ENCODE measurements around the gene TNFRSF25.

TNFRSF25 gene

DNA sequence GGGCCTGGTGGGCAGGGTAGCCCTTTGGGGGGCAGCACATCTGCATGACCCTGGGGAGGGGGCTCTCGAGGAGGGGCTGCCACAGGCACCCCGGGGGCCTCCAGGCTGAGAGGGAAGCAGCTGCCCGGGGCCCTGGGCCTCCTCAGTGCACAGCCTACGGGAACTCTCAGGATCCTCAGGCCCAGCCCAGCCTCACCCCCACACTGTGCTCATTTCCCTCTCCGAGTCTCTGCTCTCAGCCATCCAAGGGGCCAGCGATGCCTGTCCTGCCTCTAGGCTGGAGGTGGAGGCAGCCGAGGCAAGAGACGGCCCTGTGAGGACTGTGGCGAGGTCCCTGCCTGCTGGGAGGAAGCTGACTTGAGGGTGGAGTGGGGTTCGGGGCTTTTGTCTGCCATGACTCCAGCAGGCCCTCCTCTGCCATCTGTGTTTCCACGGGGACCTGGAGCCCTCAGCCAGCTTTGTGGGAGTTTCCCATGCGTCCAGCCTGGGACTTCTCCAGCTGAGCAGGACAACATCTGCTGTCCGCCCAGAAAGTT is 32.7 kb upstream of the TNFRSF25 start:
- Histone ChIP-seq H3K27me3 (ENCODE audit: insufficient read depth, poor library complexity, severe bottlenecking) (peaks cover 44% of the 10 kb centered on the region), H3K4me3 (replicated peaks; ENCODE audit: insufficient read depth, low read length) (no peak overlapping the region), H3K27ac (replicated peaks) (no peak overlapping the region)
- TF ChIP-seq SPI1 (IDR thresholded peaks at IDR 0.05; ENCODE audit: borderline replicate concordance, low read depth): no peak
- TF ChIP-seq, protein P1, sequence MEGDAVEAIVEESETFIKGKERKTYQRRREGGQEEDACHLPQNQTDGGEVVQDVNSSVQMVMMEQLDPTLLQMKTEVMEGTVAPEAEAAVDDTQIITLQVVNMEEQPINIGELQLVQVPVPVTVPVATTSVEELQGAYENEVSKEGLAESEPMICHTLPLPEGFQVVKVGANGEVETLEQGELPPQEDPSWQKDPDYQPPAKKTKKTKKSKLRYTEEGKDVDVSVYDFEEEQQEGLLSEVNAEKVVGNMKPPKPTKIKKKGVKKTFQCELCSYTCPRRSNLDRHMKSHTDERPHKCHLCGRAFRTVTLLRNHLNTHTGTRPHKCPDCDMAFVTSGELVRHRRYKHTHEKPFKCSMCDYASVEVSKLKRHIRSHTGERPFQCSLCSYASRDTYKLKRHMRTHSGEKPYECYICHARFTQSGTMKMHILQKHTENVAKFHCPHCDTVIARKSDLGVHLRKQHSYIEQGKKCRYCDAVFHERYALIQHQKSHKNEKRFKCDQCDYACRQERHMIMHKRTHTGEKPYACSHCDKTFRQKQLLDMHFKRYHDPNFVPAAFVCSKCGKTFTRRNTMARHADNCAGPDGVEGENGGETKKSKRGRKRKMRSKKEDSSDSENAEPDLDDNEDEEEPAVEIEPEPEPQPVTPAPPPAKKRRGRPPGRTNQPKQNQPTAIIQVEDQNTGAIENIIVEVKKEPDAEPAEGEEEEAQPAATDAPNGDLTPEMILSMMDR (IDR thresholded peaks at IDR 0.05; ENCODE audit: insufficient read depth, low read length): no peak
- TF ChIP-seq, protein P2, sequence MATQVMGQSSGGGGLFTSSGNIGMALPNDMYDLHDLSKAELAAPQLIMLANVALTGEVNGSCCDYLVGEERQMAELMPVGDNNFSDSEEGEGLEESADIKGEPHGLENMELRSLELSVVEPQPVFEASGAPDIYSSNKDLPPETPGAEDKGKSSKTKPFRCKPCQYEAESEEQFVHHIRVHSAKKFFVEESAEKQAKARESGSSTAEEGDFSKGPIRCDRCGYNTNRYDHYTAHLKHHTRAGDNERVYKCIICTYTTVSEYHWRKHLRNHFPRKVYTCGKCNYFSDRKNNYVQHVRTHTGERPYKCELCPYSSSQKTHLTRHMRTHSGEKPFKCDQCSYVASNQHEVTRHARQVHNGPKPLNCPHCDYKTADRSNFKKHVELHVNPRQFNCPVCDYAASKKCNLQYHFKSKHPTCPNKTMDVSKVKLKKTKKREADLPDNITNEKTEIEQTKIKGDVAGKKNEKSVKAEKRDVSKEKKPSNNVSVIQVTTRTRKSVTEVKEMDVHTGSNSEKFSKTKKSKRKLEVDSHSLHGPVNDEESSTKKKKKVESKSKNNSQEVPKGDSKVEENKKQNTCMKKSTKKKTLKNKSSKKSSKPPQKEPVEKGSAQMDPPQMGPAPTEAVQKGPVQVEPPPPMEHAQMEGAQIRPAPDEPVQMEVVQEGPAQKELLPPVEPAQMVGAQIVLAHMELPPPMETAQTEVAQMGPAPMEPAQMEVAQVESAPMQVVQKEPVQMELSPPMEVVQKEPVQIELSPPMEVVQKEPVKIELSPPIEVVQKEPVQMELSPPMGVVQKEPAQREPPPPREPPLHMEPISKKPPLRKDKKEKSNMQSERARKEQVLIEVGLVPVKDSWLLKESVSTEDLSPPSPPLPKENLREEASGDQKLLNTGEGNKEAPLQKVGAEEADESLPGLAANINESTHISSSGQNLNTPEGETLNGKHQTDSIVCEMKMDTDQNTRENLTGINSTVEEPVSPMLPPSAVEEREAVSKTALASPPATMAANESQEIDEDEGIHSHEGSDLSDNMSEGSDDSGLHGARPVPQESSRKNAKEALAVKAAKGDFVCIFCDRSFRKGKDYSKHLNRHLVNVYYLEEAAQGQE (IDR thresholded peaks at IDR 0.05; ENCODE audit: insufficient replicate concordance, low read depth): no peak
- TF ChIP-seq GABPA (IDR thresholded peaks at IDR 0.05; ENCODE audit: low read depth): no peak
- TF ChIP-seq POLR2AphosphoS5 (IDR thresholded peaks at IDR 0.05; ENCODE audit: low read depth): no peak
- no peak for DNase-seq (ENCODE audit: low read depth in 1 of 2, low spot score in 1 of 2)

DNA sequence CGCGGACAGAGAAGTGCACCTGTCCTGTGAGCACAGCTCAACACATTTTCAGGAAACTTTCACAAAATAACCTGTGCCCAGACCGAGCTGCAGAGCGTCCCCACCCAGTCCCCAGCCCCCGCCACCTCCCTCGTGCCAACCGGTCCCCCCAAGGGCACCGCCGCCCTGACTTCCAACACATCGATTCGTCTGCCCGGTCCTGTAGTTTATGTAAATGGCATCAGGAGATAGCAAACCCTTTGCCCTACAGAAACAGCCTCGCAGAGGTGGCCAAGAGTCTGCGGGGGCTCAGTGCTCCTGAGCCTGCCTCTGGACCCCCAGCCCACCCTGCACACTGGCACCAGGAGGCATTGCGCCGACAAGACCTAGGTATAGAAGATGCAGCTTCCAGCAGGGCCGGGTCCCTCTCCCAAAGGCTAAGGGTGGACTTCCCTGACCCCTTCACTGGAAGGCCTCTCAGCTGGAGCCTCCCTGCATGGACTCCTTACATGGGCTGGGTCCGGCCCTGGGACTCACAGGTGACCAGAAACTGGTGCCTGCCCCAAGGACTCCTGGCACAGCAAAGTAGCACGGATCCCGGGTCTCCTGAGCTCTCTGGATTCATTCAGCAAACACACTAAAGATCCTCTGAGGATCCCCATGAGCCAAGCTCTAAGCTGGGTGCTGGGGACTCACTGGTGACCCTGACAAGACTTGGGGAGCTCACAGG is 32.0 kb upstream of the TNFRSF25 start:
- Histone ChIP-seq H3K27me3 (ENCODE audit: insufficient read depth, poor library complexity, severe bottlenecking) (peaks cover 49% of the 10 kb centered on the region), H3K27ac (replicated peaks) (no peak overlapping the region), H3K4me3 (replicated peaks; ENCODE audit: insufficient read depth, low read length) (no peak overlapping the region)
- no peak for TF ChIP-seq SPI1 (IDR thresholded peaks at IDR 0.05; ENCODE audit: borderline replicate concordance, low read depth)
- TF ChIP-seq GABPA (IDR thresholded peaks at IDR 0.05; ENCODE audit: low read depth): no peak
- no peak for DNase-seq (ENCODE audit: low read depth in 1 of 2, low spot score in 1 of 2)

DNA sequence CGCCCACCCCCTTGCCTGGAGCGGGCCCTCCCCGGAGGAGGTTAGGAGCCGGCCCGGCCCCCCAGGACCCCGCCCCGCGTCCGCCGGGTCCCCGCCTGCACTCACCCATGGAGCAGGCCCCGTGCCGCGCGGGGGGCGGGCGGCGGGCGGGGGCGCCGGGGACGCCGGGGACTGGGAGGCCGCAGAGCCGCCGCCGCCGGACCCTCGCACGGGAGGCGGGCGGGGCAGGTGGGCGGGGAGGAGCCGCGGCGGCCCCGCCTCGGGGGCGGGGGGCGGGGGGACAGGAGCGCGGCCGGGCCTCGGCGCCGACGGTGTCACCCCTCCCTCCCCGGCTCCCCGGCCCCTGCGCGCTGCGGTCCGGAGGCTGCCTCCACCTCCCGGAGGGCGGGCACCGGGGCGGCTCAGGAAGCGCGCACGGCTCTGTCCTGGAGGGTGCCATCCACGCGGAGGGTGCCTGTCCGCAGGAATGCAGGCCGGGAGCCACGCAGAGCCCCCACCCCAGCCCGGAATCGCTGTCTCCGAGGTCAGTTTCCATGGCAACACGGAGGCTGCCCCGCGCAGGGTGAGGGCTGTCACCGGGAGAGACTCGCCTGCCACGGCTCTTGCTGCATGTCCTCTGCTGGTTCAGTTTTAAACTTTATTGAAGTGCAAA is 31.4 kb upstream of the TNFRSF25 start:
- Histone ChIP-seq H3K27ac (replicated peaks) (no peak overlapping the region), H3K27me3 (ENCODE audit: insufficient read depth, poor library complexity, severe bottlenecking) (peaks cover 51% of the 10 kb centered on the region), H3K4me3 (replicated peaks; ENCODE audit: insufficient read depth, low read length) (no peak overlapping the region; the same call in 1 of the 2 replicates)
- DNase-seq (ENCODE audit: low read depth in 1 of 2, low spot score in 1 of 2): peak in 1 of 2 experiments; percentile 18
- TF ChIP-seq GABPA (IDR thresholded peaks at IDR 0.05; ENCODE audit: low read depth) (no peak), SPI1 (IDR thresholded peaks at IDR 0.05; ENCODE audit: borderline replicate concordance, low read depth) (no peak)

DNA sequence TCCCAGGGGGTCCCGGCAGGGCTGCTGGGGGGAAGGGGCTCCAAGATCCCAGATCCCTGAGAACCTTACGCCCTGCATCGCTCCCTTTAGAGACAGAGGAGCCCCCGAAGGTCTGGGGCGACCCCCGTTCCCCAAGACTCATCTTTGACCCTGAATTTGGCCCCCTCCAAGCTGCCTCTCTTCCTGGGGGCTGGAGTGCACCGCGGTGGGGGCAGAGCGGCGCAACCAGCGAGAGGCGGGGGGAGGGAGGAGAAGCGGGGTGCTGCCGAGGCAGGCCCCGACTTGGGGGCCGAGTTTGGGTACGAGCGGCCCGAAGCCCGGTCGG is 30.9 kb upstream of the TNFRSF25 start:
- no peak for TF ChIP-seq GABPA (IDR thresholded peaks at IDR 0.05; ENCODE audit: low read depth)
- TF ChIP-seq POLR2AphosphoS5 (IDR thresholded peaks at IDR 0.05; ENCODE audit: low read depth): no peak
- TF ChIP-seq, protein P1 (IDR thresholded peaks at IDR 0.05; ENCODE audit: insufficient read depth, low read length): no peak
- TF ChIP-seq, protein P2 (IDR thresholded peaks at IDR 0.05; ENCODE audit: insufficient replicate concordance, low read depth): no peak
- TF ChIP-seq SPI1 (IDR thresholded peaks at IDR 0.05; ENCODE audit: borderline replicate concordance, low read depth): no peak
- H3K27me3 ChIP-seq (ENCODE audit: insufficient read depth, poor library complexity, severe bottlenecking): peaks cover 54% of the 10 kb centered on the region
- no peak for DNase-seq (ENCODE audit: low read depth in 1 of 2, low spot score in 1 of 2)
- no peak overlapping the region for H3K27ac ChIP-seq (replicated peaks)
- no peak overlapping the region for H3K4me3 ChIP-seq (replicated peaks; ENCODE audit: insufficient read depth, low read length)

Data from HL-60 (cell line).